ENCODE measurements around the gene CD300A. TPM values are rescaled to one million over a fixed set of nuclear protein-coding genes. Genes with fewer than 3 reads are reported as not detected.

The CD300A gene
- total and polyA plus RNA-seq, 2 donors (not counting 1 experiment from before 2014, with no cell fraction given), result 2.4 to 5.7 TPM

DNA sequence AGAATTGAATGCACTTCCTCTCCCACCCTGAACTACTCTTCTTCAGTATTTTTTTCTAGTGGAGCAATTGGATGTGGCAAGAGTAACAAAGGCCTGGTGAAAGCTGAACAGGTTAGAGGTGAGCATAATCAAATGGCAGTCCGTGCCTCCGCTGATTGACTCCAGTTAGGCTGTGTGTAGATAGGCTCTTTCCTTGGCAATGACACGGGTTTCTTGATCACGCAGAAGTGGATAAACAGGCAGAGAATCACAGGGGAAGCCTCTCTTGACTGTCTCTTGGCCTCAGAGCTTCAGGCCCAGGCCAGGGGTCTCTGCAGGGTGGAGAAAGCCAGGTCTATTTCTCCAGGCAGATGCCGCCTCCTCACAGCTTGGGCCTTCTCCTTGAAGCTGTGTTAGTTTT lies 60.6 kb downstream of the CD300A start:
- H3K4me1 Mint-ChIP-seq, result peaks cover 22% of the 10 kb centered on the region
- H3K27ac Mint-ChIP-seq, result no peak overlapping the region
- Histone ChIP-seq H4K20me1 (ENCODE audit: control insufficient read depth, insufficient read depth, low read length, poor library complexity, severe bottlenecking) (no peaks in the 10 kb centered on the region), H3K27me3 (replicated peaks in 1 of 4; ENCODE audit: control extremely low read depth in 1 of 4, control insufficient read depth in 3 of 4, insufficient read depth in 4 of 4, low read length in 3 of 4) (peaks cover 0 to 7% (median 0%) of the 10 kb centered on the region in 4 experiments), H3K36me3 (replicated peaks in 1 of 2; ENCODE audit: control extremely low read depth in 1 of 2, control insufficient read depth in 1 of 2, extremely low read depth in 1 of 2, insufficient read depth in 2 of 2, low read length in 1 of 2) (no peaks in the 10 kb centered on the region), H3K9ac (ENCODE audit: low read length) (no peak overlapping the region), H3K4me3 (ENCODE audit: control extremely low read depth in 1 of 5, extremely low read depth in 1 of 5, insufficient read depth in 1 of 5, low read depth in 2 of 5, low read length in 4 of 5) (no peak overlapping the region), H2AFZ (ENCODE audit: insufficient read depth, low read depth, low read length, poor library complexity, severe bottlenecking) (no peak overlapping the region), H3K9me3 (ENCODE audit: control extremely low read depth in 1 of 3, control insufficient read depth in 2 of 3, insufficient read depth in 1 of 3, low read length in 2 of 3) (peaks cover 0 to 5% (median 0%) of the 10 kb centered on the region in 3 donors), H3K79me2 (ENCODE audit: control insufficient read depth, insufficient read depth, low read length) (no peaks in the 10 kb centered on the region), H3K4me2 (replicated peaks; ENCODE audit: low read depth, low read length, poor library complexity, severe bottlenecking) (no peak overlapping the region), H3K4me1 (ENCODE audit: control insufficient read depth in 2 of 2, insufficient read depth in 2 of 2, low read length in 2 of 2) (peaks cover 22 to 30% of the 10 kb centered on the region in 2 donors), H3K27ac (ENCODE audit: low read length in 2 of 2) (no peak overlapping the region)
- CTCF ChIA-PET, result interaction anchor here (0.6 to 1.4 kb wide), 4 partner anchors 70 to 159 kb away, joined by 3 to 4 read pairs (median 4); no protein-coding TSS in a partner anchor
- POLR2A ChIA-PET, result no interaction called here
- intact Hi-C loops (cut with micrococcal nuclease), result no loop called here
- TF ChIP-seq EZH2 (IDR thresholded peaks at IDR 0.05; ENCODE audit: borderline replicate concordance, insufficient read depth, low read depth, low read length, poor library complexity, severe bottlenecking) (no peak), CTCF (IDR thresholded peaks at IDR 0.05) (no peak)
- WGBS (ENCODE audit: insufficient coverage), result 98% methylated on average over 4 of the region's 5 CpGs
- peaks cover 13% of the 10 kb centered on the region for H3K27me3 Mint-ChIP-seq
- DNase-seq (no peak), ATAC-seq (ENCODE audit: low read depth) (no peak)
- H3K9me3 Mint-ChIP-seq (ENCODE audit: insufficient read depth), result no peaks in the 10 kb centered on the region
- H3K4me3 Mint-ChIP-seq, result no peak overlapping the region

DNA sequence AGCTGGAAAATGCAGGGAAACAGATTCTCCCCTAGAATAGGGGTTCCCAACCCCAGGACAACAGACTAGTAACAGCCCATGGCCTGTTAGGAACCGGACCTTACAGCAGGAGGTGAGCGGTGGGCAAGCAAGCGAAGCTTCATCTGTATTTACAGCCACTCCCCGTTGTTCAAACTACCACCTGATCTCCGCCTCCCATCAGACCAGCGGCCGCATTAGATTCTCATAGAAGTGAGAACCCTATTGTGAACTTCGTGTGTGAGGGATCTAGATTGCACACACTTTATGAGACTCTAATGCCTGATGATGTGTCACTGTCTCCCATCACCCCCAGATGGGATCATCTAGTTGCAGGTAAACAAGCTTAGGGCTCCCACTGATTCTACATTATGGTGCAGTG lies 61.3 kb downstream of the CD300A start:
- H3K27me3 ChIP-seq (replicated peaks in 1 of 4; ENCODE audit: control extremely low read depth in 1 of 4, control insufficient read depth in 3 of 4, insufficient read depth in 4 of 4, low read length in 3 of 4), result peaks cover 0 to 14% (median 0%) of the 10 kb centered on the region in 4 experiments
- CTCF ChIA-PET, result interaction anchor here (0.6 to 1.1 kb wide), 3 partner anchors 80 to 149 kb away, joined by 3 read pairs; no protein-coding TSS in a partner anchor
- ATAC-seq (ENCODE audit: low read depth) (no peak), DNase-seq (no peak)
- WGBS (ENCODE audit: insufficient coverage), result 95% methylated on average over 3 of the region's 8 CpGs
- peaks cover 0 to 5% (median 0%) of the 10 kb centered on the region in 3 donors for H3K9me3 ChIP-seq (ENCODE audit: control extremely low read depth in 1 of 3, control insufficient read depth in 2 of 3, insufficient read depth in 1 of 3, low read length in 2 of 3)
- intact Hi-C loops (cut with micrococcal nuclease), result no loop called here
- H3K4me1 ChIP-seq (ENCODE audit: control insufficient read depth in 2 of 2, insufficient read depth in 2 of 2, low read length in 2 of 2), result peaks cover 25 to 34% of the 10 kb centered on the region in 2 donors
- no peak overlapping the region for H2AFZ ChIP-seq (ENCODE audit: insufficient read depth, low read depth, low read length, poor library complexity, severe bottlenecking)
- H3K27ac ChIP-seq (ENCODE audit: low read length in 2 of 2), result no peak overlapping the region
- no peaks in the 10 kb centered on the region for H3K9me3 Mint-ChIP-seq (ENCODE audit: insufficient read depth)
- H3K4me1 Mint-ChIP-seq, result peaks cover 26% of the 10 kb centered on the region
- H3K9ac ChIP-seq (ENCODE audit: low read length), result no peak overlapping the region
- POLR2A ChIA-PET, result no interaction called here
- H3K27ac Mint-ChIP-seq, result no peak overlapping the region
- H3K4me2 ChIP-seq (replicated peaks; ENCODE audit: low read depth, low read length, poor library complexity, severe bottlenecking), result no peak overlapping the region
- H3K27me3 Mint-ChIP-seq, result peaks cover 13% of the 10 kb centered on the region
- TF ChIP-seq EZH2 (IDR thresholded peaks at IDR 0.05; ENCODE audit: borderline replicate concordance, insufficient read depth, low read depth, low read length, poor library complexity, severe bottlenecking) (no peak), CTCF (IDR thresholded peaks at IDR 0.05) (no peak)
- H4K20me1 ChIP-seq (ENCODE audit: control insufficient read depth, insufficient read depth, low read length, poor library complexity, severe bottlenecking), result no peaks in the 10 kb centered on the region
- no peaks in the 10 kb centered on the region for H3K36me3 ChIP-seq (replicated peaks in 1 of 2; ENCODE audit: control extremely low read depth in 1 of 2, control insufficient read depth in 1 of 2, extremely low read depth in 1 of 2, insufficient read depth in 2 of 2, low read length in 1 of 2)
- no peak overlapping the region for H3K4me3 ChIP-seq (ENCODE audit: control extremely low read depth in 1 of 5, extremely low read depth in 1 of 5, insufficient read depth in 1 of 5, low read depth in 2 of 5, low read length in 4 of 5)
- H3K79me2 ChIP-seq (ENCODE audit: control insufficient read depth, insufficient read depth, low read length), result no peaks in the 10 kb centered on the region
- no peak overlapping the region for H3K4me3 Mint-ChIP-seq

Measured in B cell (primary cell).